ENCODE data around the gene KCNMB3. TPM values are rescaled to one million over a fixed set of nuclear protein-coding genes. Genes with fewer than 3 reads are reported as not detected.
A peak's percentile ranks its signal among the peaks of the same experiment; 100 is the strongest.
"Not testable (repeated sequence)": the region's sequence is repeated elsewhere in the genome, so short reads cannot be mapped to it uniquely, and the experiment has no call there.

The KCNMB3 gene
- total RNA-seq, 1 experiment from 2014 or later: 1.9 TPM

GRCh38 chr3:179265092-179265491 is 14.2 kb upstream of the KCNMB3 start:
- no peak for DNase-seq (ENCODE audit: extremely low read depth, low read depth)

GRCh38 chr3:179264449-179264848 is 13.5 kb upstream of the KCNMB3 start:
- no peak for DNase-seq (ENCODE audit: extremely low read depth, low read depth)

- no peak for DNase-seq (ENCODE audit: extremely low read depth, low read depth)
Observed at GRCh38 chr3:179263134-179263533, 12.2 kb upstream of the KCNMB3 start.

- peak; percentile 51 for DNase-seq (ENCODE audit: extremely low read depth, low read depth)
Observed at GRCh38 chr3:179260949-179261765, 10.2 kb upstream of the KCNMB3 start.

- DNase-seq (ENCODE audit: extremely low read depth, low read depth): not testable (repeated sequence)
Observed at GRCh38 chr3:179259959-179260756, 9.2 kb upstream of the KCNMB3 start.

- no peak for DNase-seq (ENCODE audit: extremely low read depth, low read depth)
Observed at GRCh38 chr3:179258820-179259219, 7.9 kb upstream of the KCNMB3 start.

GRCh38 chr3:179257742-179258141 is 6.8 kb upstream of the KCNMB3 start:
- not testable (repeated sequence) for DNase-seq (ENCODE audit: extremely low read depth, low read depth)

- DNase-seq (ENCODE audit: extremely low read depth, low read depth): no peak
Observed at GRCh38 chr3:179256813-179257212, 5.9 kb upstream of the KCNMB3 start.

- DNase-seq (ENCODE audit: extremely low read depth, low read depth): no peak
Observed at GRCh38 chr3:179247289-179248015, 3.5 kb downstream of the KCNMB3 start.

- no peak for DNase-seq (ENCODE audit: extremely low read depth, low read depth)
Observed at GRCh38 chr3:179244878-179245277, 6.0 kb downstream of the KCNMB3 start.

GRCh38 chr3:179242859-179243258 is 8.1 kb downstream of the KCNMB3 start:
- DNase-seq (ENCODE audit: extremely low read depth, low read depth): not testable (repeated sequence)

GRCh38 chr3:179240299-179240698 is 10.6 kb downstream of the KCNMB3 start:
- DNase-seq (ENCODE audit: extremely low read depth, low read depth): not testable (repeated sequence)

GRCh38 chr3:179236669-179237301 is 14.1 kb downstream of the KCNMB3 start:
- DNase-seq (ENCODE audit: extremely low read depth, low read depth): no peak

GRCh38 chr3:179234199-179234598 is 16.7 kb downstream of the KCNMB3 start:
- peak; percentile 43 for DNase-seq (ENCODE audit: extremely low read depth, low read depth)

GRCh38 chr3:179233043-179233442 is 17.9 kb downstream of the KCNMB3 start:
- DNase-seq (ENCODE audit: extremely low read depth, low read depth): no peak

- DNase-seq (ENCODE audit: extremely low read depth, low read depth): no peak
Observed at GRCh38 chr3:179229177-179229576, 21.7 kb downstream of the KCNMB3 start.

GRCh38 chr3:179227349-179227748 is 23.6 kb downstream of the KCNMB3 start:
- DNase-seq (ENCODE audit: extremely low read depth, low read depth): no peak

GRCh38 chr3:179224584-179224983 is 26.3 kb downstream of the KCNMB3 start:
- no peak for DNase-seq (ENCODE audit: extremely low read depth, low read depth)

GRCh38 chr3:179223548-179223947 is 27.4 kb downstream of the KCNMB3 start:
- no peak for DNase-seq (ENCODE audit: extremely low read depth, low read depth)

GRCh38 chr3:179218213-179218612 is 32.7 kb downstream of the KCNMB3 start:
- not testable (repeated sequence) for DNase-seq (ENCODE audit: extremely low read depth, low read depth)

GRCh38 chr3:179215550-179215949 is 35.4 kb downstream of the KCNMB3 start:
- not testable (repeated sequence) for DNase-seq (ENCODE audit: extremely low read depth, low read depth)
